Amygdala (tissue), 56 donors: ENCODE results near the gene IER5.
A peak's percentile ranks its signal among the peaks of the same experiment; 100 is the strongest.

ENCODE experiments used
- DNase-seq, 56 donors: peaks; one replicate each; lab custom pipeline; 2025; lab: John Stamatoyannopoulos, UW

Gene IER5

GRCh38 chr1:181094416-181095212 lies 6.1 kb downstream of the IER5 start:
- DNase-seq = peak in 2 of 56 donors; percentile 5 to 23

- DNase-seq = no peak
Measured at GRCh38 chr1:181095260-181095659, 6.8 kb downstream of the IER5 start.

GRCh38 chr1:181095763-181096184 lies 7.3 kb downstream of the IER5 start:
- no peak for DNase-seq

- DNase-seq = peak in 5 of 56 donors; percentile 11 to 23 (median 15)
Measured at GRCh38 chr1:181097242-181097641, 8.7 kb downstream of the IER5 start.

- no peak for DNase-seq
Measured at GRCh38 chr1:181099152-181100014, 10.9 kb downstream of the IER5 start.

GRCh38 chr1:181100015-181100905 lies 11.8 kb downstream of the IER5 start:
- no peak for DNase-seq

- no peak for DNase-seq
Measured at GRCh38 chr1:181100934-181101333, 12.4 kb downstream of the IER5 start.

- no peak for DNase-seq
Measured at GRCh38 chr1:181101581-181102226, 13.2 kb downstream of the IER5 start.

GRCh38 chr1:181102841-181103240 lies 14.3 kb downstream of the IER5 start:
- no peak for DNase-seq

GRCh38 chr1:181103399-181103798 lies 14.9 kb downstream of the IER5 start:
- DNase-seq = peak in 2 of 56 donors; percentile 16 to 22

- DNase-seq = no peak
Measured at GRCh38 chr1:181104042-181104789, 15.7 kb downstream of the IER5 start.

GRCh38 chr1:181104790-181105133 lies 16.3 kb downstream of the IER5 start:
- peak in 10 of 56 donors; percentile 24 to 72 (median 43) for DNase-seq

- peak; percentile 23 to 96 (median 83) for DNase-seq
Measured at GRCh38 chr1:181105134-181106021, 16.9 kb downstream of the IER5 start.

GRCh38 chr1:181106022-181106312 lies 17.5 kb downstream of the IER5 start:
- DNase-seq = no peak

- no peak for DNase-seq
Measured at GRCh38 chr1:181106479-181106878, 18.0 kb downstream of the IER5 start.

GRCh38 chr1:181107711-181108110 lies 19.2 kb downstream of the IER5 start:
- no peak for DNase-seq

GRCh38 chr1:181108304-181108867 lies 19.9 kb downstream of the IER5 start:
- no peak for DNase-seq

GRCh38 chr1:181110013-181110412 lies 21.5 kb downstream of the IER5 start:
- no peak for DNase-seq
